Stomach (tissue), 4 donors: ENCODE results near the gene TDG.

ENCODE experiments used
- EP300 ChIP-seq: sonication (generic); formaldehyde crosslinking; IDR thresholded peaks from one replicate; pipeline ENCODE4 v1.6.1; 2017; ENCODE audit warnings: antibody characterized with exemption
- POLR2AphosphoS5 ChIP-seq, 3 donors: sonication (generic); formaldehyde crosslinking; IDR thresholded peaks; one replicate each; pipeline ENCODE4 v1.6.1; 2016; ENCODE audit warnings: antibody characterized with exemption in 3 of 3
- TF ChIP-seq, protein P1 (sequence below), 7 experiments: fragments of 450-650 bp in 4 of 7; fragments of 200-600 bp in 3 of 7; sonication (generic) in 3 of 7; IDR thresholded peaks; one replicate each; pipeline ENCODE4 v1.5.1; 2016 to 2019; ENCODE audit warnings: antibody characterized with exemption in 7 of 7, control low read depth in 2 of 7, mild to moderate bottlenecking in 1 of 7

DNA sequence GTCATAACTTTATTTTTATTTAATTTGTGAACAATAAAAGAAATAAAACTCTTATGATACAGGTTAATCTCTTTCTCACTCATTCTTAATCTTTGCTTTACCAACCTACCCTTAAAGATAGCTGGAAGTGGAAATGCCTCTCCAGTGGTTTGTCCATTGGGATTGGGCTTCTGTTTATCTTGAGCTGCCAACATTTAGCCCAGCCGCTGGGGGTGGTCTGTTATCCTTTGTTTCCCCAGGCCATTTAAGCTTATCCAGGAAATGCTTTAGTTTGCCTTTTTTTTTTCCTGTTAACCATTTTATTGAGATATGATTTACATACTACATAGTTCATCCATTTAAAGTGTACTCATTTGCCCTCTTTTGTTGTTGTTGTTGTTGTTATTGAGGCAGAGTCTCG, 8.2 kb downstream of the TDG start:
- TF ChIP-seq POLR2AphosphoS5 (IDR thresholded peaks at IDR 0.05), result no peak
- TF ChIP-seq, protein P1, sequence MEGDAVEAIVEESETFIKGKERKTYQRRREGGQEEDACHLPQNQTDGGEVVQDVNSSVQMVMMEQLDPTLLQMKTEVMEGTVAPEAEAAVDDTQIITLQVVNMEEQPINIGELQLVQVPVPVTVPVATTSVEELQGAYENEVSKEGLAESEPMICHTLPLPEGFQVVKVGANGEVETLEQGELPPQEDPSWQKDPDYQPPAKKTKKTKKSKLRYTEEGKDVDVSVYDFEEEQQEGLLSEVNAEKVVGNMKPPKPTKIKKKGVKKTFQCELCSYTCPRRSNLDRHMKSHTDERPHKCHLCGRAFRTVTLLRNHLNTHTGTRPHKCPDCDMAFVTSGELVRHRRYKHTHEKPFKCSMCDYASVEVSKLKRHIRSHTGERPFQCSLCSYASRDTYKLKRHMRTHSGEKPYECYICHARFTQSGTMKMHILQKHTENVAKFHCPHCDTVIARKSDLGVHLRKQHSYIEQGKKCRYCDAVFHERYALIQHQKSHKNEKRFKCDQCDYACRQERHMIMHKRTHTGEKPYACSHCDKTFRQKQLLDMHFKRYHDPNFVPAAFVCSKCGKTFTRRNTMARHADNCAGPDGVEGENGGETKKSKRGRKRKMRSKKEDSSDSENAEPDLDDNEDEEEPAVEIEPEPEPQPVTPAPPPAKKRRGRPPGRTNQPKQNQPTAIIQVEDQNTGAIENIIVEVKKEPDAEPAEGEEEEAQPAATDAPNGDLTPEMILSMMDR (IDR thresholded peaks at IDR 0.05), result no peak
- no peak for TF ChIP-seq EP300
